Measurements from ENCODE around the gene SKAP1.
A peak's percentile ranks its signal among the peaks of the same experiment; 100 is the strongest.

Gene SKAP1

GRCh38 chr17:48477221-48477620, 47.2 kb upstream of the SKAP1 start:
- Histone ChIP-seq H2AFZ (ENCODE audit: low read length) (no peak overlapping the region), H3K4me2 (ENCODE audit: low read depth, low read length) (no peak overlapping the region), H3K4me3 (ENCODE audit: low read length) (no peak overlapping the region), H3K9ac (ENCODE audit: low read length) (no peak overlapping the region), H3K36me3 (replicated peaks; ENCODE audit: insufficient read depth, low read length) (no peaks in the 10 kb centered on the region), H4K20me1 (ENCODE audit: insufficient read depth, low read length) (no peaks in the 10 kb centered on the region), H3K4me1 (ENCODE audit: low read length) (peaks cover 25% of the 10 kb centered on the region), H3K27ac (ENCODE audit: low read length) (0 out of 2 replicates have a peak overlapping the region, but pooled peaks have one; percentile 63), H3K9me2 (replicated peaks; ENCODE audit: insufficient read depth, low read length) (no peaks in the 10 kb centered on the region), H3K27me3 (replicated peaks; ENCODE audit: insufficient read depth, low read length) (no peaks in the 10 kb centered on the region), H3K79me2 (ENCODE audit: low read length) (no peaks in the 10 kb centered on the region), H3K9me3 (replicated peaks; ENCODE audit: insufficient read depth, low read length) (no peaks in the 10 kb centered on the region), H3F3A (ENCODE audit: insufficient read depth, low read length) (peaks cover 2% of the 10 kb centered on the region; the same call in 1 of the 2 replicates)
- no peak for DNase-seq
- TF ChIP-seq EZH2phosphoT487 (IDR thresholded peaks at IDR 0.05; ENCODE audit: low read length) (no peak), EZH2 (optimal IDR thresholded peaks at IDR 0.05; ENCODE audit: low read depth, low read length) (no peak), CTCF (IDR thresholded peaks at IDR 0.05; ENCODE audit: low read length) (no peak)

- H3K36me3 ChIP-seq (replicated peaks; ENCODE audit: insufficient read depth, low read length), result no peaks in the 10 kb centered on the region
- peak overlapping the region; percentile 22; the same call in 1 of the 2 replicates for H3K9ac ChIP-seq (ENCODE audit: low read length)
- H3F3A ChIP-seq (ENCODE audit: insufficient read depth, low read length), result peaks cover 15% of the 10 kb centered on the region
- peak overlapping the region; percentile 60; the same call in 1 of the 2 replicates for H3K27ac ChIP-seq (ENCODE audit: low read length)
- H3K79me2 ChIP-seq (ENCODE audit: low read length), result no peaks in the 10 kb centered on the region
- no peaks in the 10 kb centered on the region for H3K27me3 ChIP-seq (replicated peaks; ENCODE audit: insufficient read depth, low read length)
- TF ChIP-seq EZH2phosphoT487 (IDR thresholded peaks at IDR 0.05; ENCODE audit: low read length), result no peak
- TF ChIP-seq CTCF (IDR thresholded peaks at IDR 0.05; ENCODE audit: low read length), result no peak
- no peak for TF ChIP-seq EZH2 (optimal IDR thresholded peaks at IDR 0.05; ENCODE audit: low read depth, low read length)
- peak overlapping the region; percentile 70 for H2AFZ ChIP-seq (ENCODE audit: low read length)
- H3K9me3 ChIP-seq (replicated peaks; ENCODE audit: insufficient read depth, low read length), result no peaks in the 10 kb centered on the region
- peaks cover 53% of the 10 kb centered on the region for H3K4me1 ChIP-seq (ENCODE audit: low read length)
- no peaks in the 10 kb centered on the region for H4K20me1 ChIP-seq (ENCODE audit: insufficient read depth, low read length)
- peak overlapping the region; percentile 48 for H3K4me2 ChIP-seq (ENCODE audit: low read depth, low read length)
- H3K9me2 ChIP-seq (replicated peaks; ENCODE audit: insufficient read depth, low read length), result no peaks in the 10 kb centered on the region
- no peak overlapping the region for H3K4me3 ChIP-seq (ENCODE audit: low read length)
- peak; percentile 73 for DNase-seq
Measured at GRCh38 chr17:48472411-48473281, 42.6 kb upstream of the SKAP1 start.

- no peaks in the 10 kb centered on the region for H3K9me2 ChIP-seq (replicated peaks; ENCODE audit: insufficient read depth, low read length)
- peak overlapping the region; percentile 22; the same call in 1 of the 2 replicates for H3K9ac ChIP-seq (ENCODE audit: low read length)
- H3K36me3 ChIP-seq (replicated peaks; ENCODE audit: insufficient read depth, low read length), result no peaks in the 10 kb centered on the region
- H3K27ac ChIP-seq (ENCODE audit: low read length), result peak overlapping the region; percentile 60
- peaks cover 53% of the 10 kb centered on the region for H3K4me1 ChIP-seq (ENCODE audit: low read length)
- DNase-seq, result no peak
- no peaks in the 10 kb centered on the region for H3K9me3 ChIP-seq (replicated peaks; ENCODE audit: insufficient read depth, low read length)
- no peaks in the 10 kb centered on the region for H3K27me3 ChIP-seq (replicated peaks; ENCODE audit: insufficient read depth, low read length)
- no peak overlapping the region for H3K4me3 ChIP-seq (ENCODE audit: low read length)
- TF ChIP-seq EZH2 (optimal IDR thresholded peaks at IDR 0.05; ENCODE audit: low read depth, low read length) (no peak), CTCF (IDR thresholded peaks at IDR 0.05; ENCODE audit: low read length) (no peak), EZH2phosphoT487 (IDR thresholded peaks at IDR 0.05; ENCODE audit: low read length) (no peak)
- H4K20me1 ChIP-seq (ENCODE audit: insufficient read depth, low read length), result no peaks in the 10 kb centered on the region
- H3K4me2 ChIP-seq (ENCODE audit: low read depth, low read length), result peak overlapping the region; percentile 48
- no peaks in the 10 kb centered on the region for H3K79me2 ChIP-seq (ENCODE audit: low read length)
- H2AFZ ChIP-seq (ENCODE audit: low read length), result peak overlapping the region; percentile 70
- H3F3A ChIP-seq (ENCODE audit: insufficient read depth, low read length), result peaks cover 15% of the 10 kb centered on the region
Measured at GRCh38 chr17:48471817-48472410, 41.9 kb upstream of the SKAP1 start.
